Endothelial cell of umbilical vein (primary cell): ENCODE results near the gene CLCA1. TPM values are rescaled to one million over a fixed set of nuclear protein-coding genes. Genes with fewer than 3 reads are reported as not detected.

ENCODE experiments used
- BruUV-seq: library from RNA; stranded (reverse); fragments of 400-500 nt; replicated peaks from 2 replicates; lab custom pipeline; 2021; lab: Mats Ljungman, UMichigan
- CTCF ChIA-PET: fragments of 300-600, 350-600 bp; sonication (Branson Sonifier 250); formaldehyde crosslinking; loops from one replicate; lab custom pipeline; 2021; ENCODE audit warnings: antibody characterized with exemption, inconsistent platforms; lab: Charles Lee
- POLR2A ChIA-PET: fragments of 300-600, 350-600 bp; sonication (Branson Sonifier 250); formaldehyde crosslinking; loops from one replicate; lab custom pipeline; 2021; ENCODE audit warnings: antibody characterized with exemption, inconsistent platforms; lab: Charles Lee
- DNase-seq: peaks from one replicate; pipeline ENCODE4 v3.0.0-alpha.2; 2011; ENCODE audit warnings: low read depth, low spot score
- FAIRE-seq: peaks from 2 replicates; lab custom pipeline; 2011; peaks lifted over from hg19 to GRCh38; lab: Jason Lieb, UNC
- H2AFZ ChIP-seq: 2 replicates; pipeline ENCODE4 v1.6.0; 2012; ENCODE audit warnings: low read depth, low read length, control low read depth, inconsistent platforms
- H3K27ac ChIP-seq: 2 replicates; pipeline ENCODE4 v1.5.1; 2011; ENCODE audit warnings: low read depth, mild to moderate bottlenecking, control low read depth, low read length, moderate library complexity; ENCODE audit not compliant: insufficient read depth
- H3K27me3 ChIP-seq, 2 experiments: 2 replicates each; pipeline versions ENCODE4 v1.6.0 to v1.6.1; 2011; ENCODE audit warnings: low read length in 2 of 2, mixed read lengths in 1 of 2; ENCODE audit not compliant: control insufficient read depth in 2 of 2, insufficient read depth in 2 of 2
- H3K36me3 ChIP-seq, 2 experiments: 2 replicates in 1 of 2; 3 replicates in 1 of 2; pipeline ENCODE4 v1.5.1; 2011; ENCODE audit warnings: low read length in 2 of 2, mild to moderate bottlenecking in 1 of 2, moderate library complexity in 1 of 2; ENCODE audit not compliant: control insufficient read depth in 2 of 2, insufficient read depth in 2 of 2; ENCODE audit errors: extremely low read depth in 1 of 2
- H3K4me1 ChIP-seq: 3 replicates; pipeline ENCODE4 v1.5.1; 2011; ENCODE audit warnings: mild to moderate bottlenecking, low read length; ENCODE audit not compliant: control insufficient read depth, insufficient read depth; ENCODE audit errors: extremely low read depth
- H3K4me2 ChIP-seq: 2 replicates; pipeline ENCODE4 v1.6.1; 2011; ENCODE audit warnings: low read length, control low read depth, mixed read lengths; ENCODE audit not compliant: insufficient read depth
- H3K4me3 ChIP-seq, 3 experiments: fragments of 200-600 bp in 1 of 3; sonication (generic), shearing (Covaris generic) in 1 of 3; replicated peaks in 1 of 3; 2 replicates each; pipeline ENCODE4 v1.5.1; 2011 to 2016; ENCODE audit warnings: control low read depth in 3 of 3, low read length in 3 of 3, mild to moderate bottlenecking in 2 of 3, inconsistent platforms in 1 of 3, low read depth in 1 of 3, moderate library complexity in 1 of 3; ENCODE audit not compliant: insufficient read depth in 1 of 3
- H3K79me2 ChIP-seq: 2 replicates; pipeline ENCODE4 v1.6.0; 2012; ENCODE audit warnings: low read length, inconsistent platforms; ENCODE audit not compliant: control insufficient read depth, insufficient read depth
- H3K9ac ChIP-seq: replicated peaks from 2 replicates; pipeline ENCODE3; 2011; ENCODE audit warnings: low read length, control low read depth; ENCODE audit not compliant: insufficient read depth; ENCODE audit errors: extremely low read depth
- H3K9me1 ChIP-seq: replicated peaks from 3 replicates; pipeline ENCODE4 v1.6.0; 2011; ENCODE audit warnings: mild to moderate bottlenecking, low read length; ENCODE audit not compliant: control insufficient read depth, insufficient read depth; ENCODE audit errors: extremely low read depth
- H3K9me3 ChIP-seq: replicated peaks from 2 replicates; pipeline ENCODE4 v1.5.1; 2012; ENCODE audit warnings: low read length, inconsistent platforms; ENCODE audit not compliant: control insufficient read depth, insufficient read depth
- H4K20me1 ChIP-seq: replicated peaks from 2 replicates; pipeline ENCODE3; 2011; ENCODE audit warnings: mild to moderate bottlenecking, low read length; ENCODE audit not compliant: control insufficient read depth, insufficient read depth; ENCODE audit errors: extremely low read depth
- EZH2 ChIP-seq: IDR thresholded peaks from 2 replicates; pipeline ENCODE4 v1.6.1; 2012; ENCODE audit warnings: borderline replicate concordance, low read depth, mild to moderate bottlenecking, moderate library complexity, low read length, inconsistent platforms; ENCODE audit not compliant: severe bottlenecking
- FOS ChIP-seq: IDR thresholded peaks from 2 replicates; pipeline ENCODE4 v1.6.1; 2011; ENCODE audit warnings: mild to moderate bottlenecking, low read length, moderate library complexity, borderline replicate concordance; ENCODE audit not compliant: insufficient read depth
- GATA2 ChIP-seq: IDR thresholded peaks from 2 replicates; pipeline ENCODE4 v1.7.0; 2011; ENCODE audit warnings: low read depth, mild to moderate bottlenecking, moderate library complexity, mixed read lengths, low read length; ENCODE audit not compliant: insufficient read length, insufficient read depth
- JUN ChIP-seq: IDR thresholded peaks from 2 replicates; pipeline ENCODE4 v1.6.1; 2011; ENCODE audit warnings: borderline replicate concordance, low read depth; ENCODE audit not compliant: insufficient read length, insufficient read depth
- MAX ChIP-seq: IDR thresholded peaks from 2 replicates; pipeline ENCODE4 v1.6.1; 2011; ENCODE audit not compliant: insufficient read depth, insufficient read length
- MYC ChIP-seq: IDR thresholded peaks from one replicate; pipeline ENCODE4 v1.6.1; 2011; ENCODE audit warnings: mild to moderate bottlenecking, low read depth, low read length
- POLR2A ChIP-seq: IDR thresholded peaks from 2 replicates; pipeline ENCODE4 v1.6.1; 2012; ENCODE audit warnings: low read depth, mild to moderate bottlenecking, control low read depth, low read length
- POLR2AphosphoS5 ChIP-seq: IDR thresholded peaks from 2 replicates; pipeline ENCODE4 v1.6.1; 2012; ENCODE audit warnings: low read depth, mild to moderate bottlenecking, control low read depth, low read length, moderate library complexity; ENCODE audit not compliant: insufficient read depth
- dilution Hi-C: fragments of 300-500 bp; cut with MboI; formaldehyde crosslinking; loops from one replicate; pipeline ENCODE4 v1.15.0; 2019; ENCODE audit warnings: low sequenced_read_pairs; ENCODE audit not compliant: extremely low pct_ligation_motif_present
- intact Hi-C: fragments of 100-400 bp; cut with micrococcal nuclease; formaldehyde crosslinking; loops from one replicate; pipeline ENCODE4 v1.10.0; 2022
- polyA plus RNA-seq, 4 experiments: library from polyadenylated mRNA; depleted of rRNA in 3 of 4; stranded (reverse) in 3 of 4; unstranded in 1 of 4; fragments of >200 nt; gene quantifications; 2 replicates each; pipeline versions ENCODE4 v1.2.1 to v1.2.3, GENCODE V29; 2011 to 2012; ENCODE audit warnings: missing spikeins in 1 of 4
- total RNA-seq: library from RNA; stranded (reverse); gene quantifications from 2 replicates; pipeline ENCODE4 v1.2.3, GENCODE V29; 2021

The CLCA1 gene
- total and polyA plus RNA-seq, 2 donors (not counting 3 experiments of a cell fraction or from before 2014, with no cell fraction given): not detected

- ChIA-PET CTCF (interaction anchor here (0.6 to 1.6 kb wide), 7 partner anchors 11 to 78 kb away, joined by 3 to 6 read pairs (median 4); partner anchors contain the start of gene ODF2L), POLR2A (interaction anchor here (1.1 kb wide), 1 partner anchor 13 kb away, joined by 10 read pairs; no protein-coding TSS in a partner anchor)
- H3K36me3 ChIP-seq: no peaks in the 10 kb centered on the region
- no TSS peak for BruUV-seq
- DNase-seq: peak; percentile 81
- H3K9ac ChIP-seq: no peak overlapping the region
- no peaks in the 10 kb centered on the region for H3K9me3 ChIP-seq
- dilution Hi-C loops: no loop called here
- peak; percentile 31 for TF ChIP-seq POLR2AphosphoS5
- peak; percentile 73 for TF ChIP-seq FOS
- TF ChIP-seq GATA2: peak; percentile 33
- no peak for TF ChIP-seq MYC
- no peak for TF ChIP-seq MAX
- no peak for TF ChIP-seq JUN
- TF ChIP-seq POLR2A: no peak
- TF ChIP-seq EZH2: no peak
- no peaks in the 10 kb centered on the region for H3K79me2 ChIP-seq
- H4K20me1 ChIP-seq: no peaks in the 10 kb centered on the region
- peak overlapping the region; percentile 79 for H2AFZ ChIP-seq
- no peaks in the 10 kb centered on the region for H3K9me1 ChIP-seq
- H3K4me2 ChIP-seq: peak overlapping the region; percentile 9
- peaks cover 13% of the 10 kb centered on the region for H3K4me1 ChIP-seq
- H3K27ac ChIP-seq: peak overlapping the region; percentile 40
- intact Hi-C loops: loop anchor here (5.0 kb wide), 1 partner anchor 37 kb away; the partner anchor contains the start of gene CLCA1
- no peak overlapping the region for H3K4me3 ChIP-seq
- peaks cover 0 to 3% of the 10 kb centered on the region in 2 experiments for H3K27me3 ChIP-seq
- peak; percentile 78 for FAIRE-seq
These were observed 38.9 kb upstream of the CLCA1 start for GRCh38 chr1:86429835-86430234.
